SK-N-SH (cell line): ENCODE results near the gene UBE2R2. TPM values are rescaled to one million over a fixed set of nuclear protein-coding genes. Genes with fewer than 3 reads are reported as not detected.

ENCODE experiments used
- CTCF ChIA-PET: fragments of 300-600, 350-600 bp; formaldehyde crosslinking; extraction: SDS; loops from one replicate; lab custom pipeline; 2021; lab: Yijun Ruan, JAX
- POLR2A ChIA-PET: fragments of 350-600 bp; sonication (Branson Sonifier 250); formaldehyde crosslinking; extraction: SDS; loops from one replicate; lab custom pipeline; 2020; ENCODE audit warnings: antibody characterized with exemption, inconsistent platforms; lab: Yijun Ruan, JAX
- DNase-seq: peaks from one replicate; pipeline ENCODE4 v3.0.0; 2012
- H2AFZ ChIP-seq: fragments of 200-600 bp; sonication (generic); 2 replicates; pipeline ENCODE4 v1.8.1; 2016; ENCODE audit warnings: antibody characterized with exemption, mild to moderate bottlenecking, low read depth
- H3F3A ChIP-seq: fragments of 200-600 bp; sonication (generic); replicated peaks from 2 replicates; pipeline ENCODE3; 2016; ENCODE audit warnings: antibody characterized with exemption, mild to moderate bottlenecking; ENCODE audit not compliant: insufficient read depth
- H3K27ac ChIP-seq, 2 experiments: fragments of 200-500 bp in 1 of 2; fragments of 200-600 bp in 1 of 2; sonication (Bioruptor generic) in 1 of 2; sonication (generic), shearing (Covaris generic) in 1 of 2; 2 replicates each; pipeline versions ENCODE4 v1.5.1 to v1.6.1; 2014 to 2016; ENCODE audit warnings: low read depth in 2 of 2, inconsistent platforms in 1 of 2, low read length in 1 of 2, mild to moderate bottlenecking in 1 of 2, mixed read lengths in 1 of 2
- H3K27me3 ChIP-seq: fragments of 200-600 bp; sonication (generic), shearing (Covaris generic); 2 replicates; pipeline ENCODE4 v1.6.1; 2016; ENCODE audit warnings: mixed run types; ENCODE audit not compliant: insufficient read depth
- H3K36me3 ChIP-seq, 2 experiments: fragments of 200-500 bp in 1 of 2; fragments of 200-600 bp in 1 of 2; sonication (Bioruptor generic) in 1 of 2; sonication (generic) in 1 of 2; replicated peaks in 1 of 2; 2 replicates each; pipeline versions ENCODE3 to v1.5.1; 2014 to 2016; ENCODE audit warnings: low read length in 1 of 2, mild to moderate bottlenecking in 1 of 2; ENCODE audit not compliant: insufficient read depth in 2 of 2, control insufficient read depth in 1 of 2
- H3K4me1 ChIP-seq, 2 experiments: fragments of 200-500 bp in 1 of 2; fragments of 200-600 bp in 1 of 2; sonication (Bioruptor generic) in 1 of 2; sonication (generic), shearing (Covaris generic) in 1 of 2; 2 replicates each; pipeline versions ENCODE4 v1.5.1 to v1.6.1; 2014 to 2016; ENCODE audit warnings: low read depth in 1 of 2, low read length in 1 of 2, mixed run types in 1 of 2; ENCODE audit not compliant: insufficient read depth in 2 of 2, control insufficient read depth in 1 of 2
- H3K4me2 ChIP-seq: fragments of 200-600 bp; sonication (generic), shearing (Covaris generic); 2 replicates; pipeline ENCODE4 v1.6.1; 2017; ENCODE audit warnings: mixed run types
- H3K4me3 ChIP-seq, 2 experiments: fragments of 200-500 bp in 1 of 2; fragments of 200-600 bp in 1 of 2; sonication (Bioruptor generic) in 1 of 2; sonication (generic), shearing (Covaris generic) in 1 of 2; 2 replicates each; pipeline versions ENCODE4 v1.5.1 to v1.8.1; 2014 to 2016; ENCODE audit warnings: low read depth in 2 of 2, inconsistent platforms in 1 of 2, low read length in 1 of 2, mild to moderate bottlenecking in 1 of 2, mixed read lengths in 1 of 2, moderate library complexity in 1 of 2
- H3K79me2 ChIP-seq: fragments of 200-600 bp; sonication (generic); 2 replicates; pipeline ENCODE4 v1.8.1; 2017; ENCODE audit warnings: mild to moderate bottlenecking; ENCODE audit not compliant: insufficient read depth
- H3K9ac ChIP-seq: fragments of 200-600 bp; sonication (generic); 2 replicates; pipeline ENCODE4 v1.6.1; 2017; ENCODE audit warnings: mixed run types
- H3K9me2 ChIP-seq: fragments of 200-600 bp; sonication (generic); 2 replicates; pipeline ENCODE4 v1.6.1; 2017; ENCODE audit warnings: mixed run types
- H3K9me3 ChIP-seq: fragments of 200-600 bp; sonication (generic); 2 replicates; pipeline ENCODE4 v1.6.1; 2017; ENCODE audit warnings: mixed run types, mild to moderate bottlenecking, moderate library complexity
- H4K20me1 ChIP-seq: fragments of 200-600 bp; sonication (generic); 2 replicates; pipeline ENCODE4 v1.6.1; 2017; ENCODE audit warnings: mild to moderate bottlenecking, mixed run types; ENCODE audit not compliant: insufficient read depth
- CHD2 ChIP-seq: fragments of 150-350 bp; IDR thresholded peaks from 2 replicates; pipeline ENCODE4 v1.6.1; 2018; ENCODE audit warnings: low read length; ENCODE audit not compliant: partially characterized antibody
- EZH2phosphoT487 ChIP-seq: fragments of 200-600 bp; sonication (generic); IDR thresholded peaks from 2 replicates; pipeline ENCODE4 v1.6.1; 2017; ENCODE audit warnings: low read depth, mixed run types, mild to moderate bottlenecking, antibody characterized with exemption, moderate library complexity, borderline replicate concordance
- FOXM1 ChIP-seq: IDR thresholded peaks from 2 replicates; pipeline ENCODE4 v1.4.0; 2012; ENCODE audit warnings: low read depth, mild to moderate bottlenecking
- IRF3 ChIP-seq: fragments of 150-350 bp; IDR thresholded peaks from 2 replicates; pipeline ENCODE4 v1.6.1; 2016; ENCODE audit warnings: mild to moderate bottlenecking, low read depth, low read length
- JUND ChIP-seq: IDR thresholded peaks from 2 replicates; pipeline ENCODE4 v1.4.0; 2012
- MEF2A ChIP-seq: IDR thresholded peaks from 2 replicates; pipeline ENCODE4 v1.4.0; 2012; ENCODE audit warnings: low read depth, borderline replicate concordance
- NFIC ChIP-seq: IDR thresholded peaks from 2 replicates; pipeline ENCODE4 v1.4.0; 2012; ENCODE audit warnings: borderline replicate concordance
- NRF1 ChIP-seq: IDR thresholded peaks from 2 replicates; pipeline ENCODE4 v1.6.1; 2012; ENCODE audit warnings: low read depth, mild to moderate bottlenecking, low read length
- RAD21 ChIP-seq: IDR thresholded peaks from 2 replicates; pipeline ENCODE4 v1.6.1; 2012; ENCODE audit warnings: mild to moderate bottlenecking, low read length
- RCOR1 ChIP-seq: fragments of 150-350 bp; IDR thresholded peaks from 2 replicates; pipeline ENCODE4 v1.6.1; 2017; ENCODE audit warnings: antibody characterized with exemption, low read length
- REST ChIP-seq: IDR thresholded peaks from 2 replicates; pipeline ENCODE4 v1.6.1; 2012; ENCODE audit warnings: mild to moderate bottlenecking, low read depth, low read length, moderate library complexity
- RXRA ChIP-seq: IDR thresholded peaks from 2 replicates; pipeline ENCODE4 v1.4.0; 2012; ENCODE audit warnings: low read depth, mild to moderate bottlenecking, borderline replicate concordance
- SIN3A ChIP-seq: IDR thresholded peaks from 2 replicates; pipeline ENCODE4 v1.6.1; 2012; ENCODE audit warnings: low read depth, mild to moderate bottlenecking, low read length, moderate library complexity, borderline replicate concordance
- SMC3 ChIP-seq: IDR thresholded peaks from 2 replicates; pipeline ENCODE4 v1.6.1; 2012; ENCODE audit warnings: low read depth, low read length, improper control_type of control experiment
- TCF12 ChIP-seq: IDR thresholded peaks from 2 replicates; pipeline ENCODE4 v1.4.0; 2012
- USF2 ChIP-seq: fragments of 150-350 bp; IDR thresholded peaks from 2 replicates; pipeline ENCODE4 v1.6.1; 2017; ENCODE audit warnings: antibody characterized with exemption, low read length, low read depth, borderline replicate concordance
- ZBTB33 ChIP-seq: IDR thresholded peaks from 2 replicates; pipeline ENCODE4 v1.4.0; 2012; ENCODE audit warnings: low read depth, borderline replicate concordance
- WGBS: methylation state at CpG from one replicate; pipeline ENCODE4 v1.1.6; 2017; ENCODE audit warnings: low lambda C conversion rate; 5-methylcytosine and 5-hydroxymethylcytosine counted together
- polyA plus RNA-seq, 3 experiments: library from polyadenylated mRNA; depleted of rRNA; stranded (reverse); fragments of >200 nt; gene quantifications; 2 replicates each; pipeline ENCODE4 v1.2.3, GENCODE V29; 2012
- TF ChIP-seq, protein P1 (sequence below): IDR thresholded peaks from 2 replicates; pipeline ENCODE4 v1.4.0; 2012; ENCODE audit warnings: low read depth, borderline replicate concordance

UBE2R2 gene
- polyA plus RNA-seq, 1 of the 3 experiments (the other 2 are of a cell fraction) = 19.7 TPM

DNA sequence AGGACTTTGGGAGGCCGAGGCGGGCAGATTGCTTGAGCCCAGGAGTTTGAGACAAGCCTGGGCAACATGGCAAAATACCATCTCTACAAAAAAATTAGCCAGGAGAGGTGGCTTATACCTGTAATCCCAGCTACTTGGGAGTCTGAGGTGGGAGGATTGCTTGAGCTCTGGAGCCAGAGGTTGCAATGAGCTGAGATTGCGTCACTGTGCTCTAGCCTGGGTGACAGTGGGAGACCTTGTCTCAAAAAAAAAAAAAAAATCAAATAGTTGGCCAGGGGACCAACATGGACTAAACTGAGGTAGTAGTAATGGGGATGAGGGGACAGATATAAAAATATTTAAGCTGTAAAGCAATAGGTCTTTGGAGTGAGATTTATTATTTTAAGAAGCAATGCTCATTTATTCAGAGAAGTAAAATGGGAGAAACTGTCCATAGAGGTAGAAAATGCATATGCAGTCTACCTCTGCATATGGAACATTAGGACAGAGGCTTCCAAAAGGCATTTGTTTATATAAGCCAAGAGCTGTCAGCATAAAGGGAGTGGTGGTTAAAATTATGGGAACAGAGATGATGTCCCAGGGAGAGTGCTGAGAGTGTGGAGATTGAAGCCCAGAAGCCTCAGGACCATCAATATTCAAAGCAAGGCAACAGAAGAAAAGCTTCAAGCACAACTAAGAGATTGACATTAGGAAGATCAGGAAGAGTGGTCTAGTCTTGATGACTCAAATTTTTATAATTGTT is 98.1 kb downstream of the UBE2R2 start:
- Histone ChIP-seq H3K9me2 (no peaks in the 10 kb centered on the region), H4K20me1 (peaks cover 15% of the 10 kb centered on the region), H3K9ac (no peak overlapping the region), H3K27ac (no peak overlapping the region), H3K4me3 (no peak overlapping the region), H2AFZ (no peak overlapping the region), H3K27me3 (no peaks in the 10 kb centered on the region), H3K4me2 (no peak overlapping the region), H3F3A (peaks cover 42% of the 10 kb centered on the region), H3K4me1 (no peaks in the 10 kb centered on the region), H3K9me3 (no peaks in the 10 kb centered on the region), H3K36me3 (peaks cover 51 to 61% of the 10 kb centered on the region in 2 experiments), H3K79me2 (peaks cover 54% of the 10 kb centered on the region)
- TF ChIP-seq ZBTB33 (no peak), FOXM1 (no peak), RCOR1 (no peak), SIN3A (no peak), EZH2phosphoT487 (no peak), USF2 (no peak), MEF2A (no peak), CHD2 (no peak), SMC3 (no peak), NRF1 (no peak), NFIC (no peak), IRF3 (no peak), REST (no peak), RAD21 (no peak), JUND (no peak), TCF12 (no peak), RXRA (no peak)
- TF ChIP-seq, protein P1, sequence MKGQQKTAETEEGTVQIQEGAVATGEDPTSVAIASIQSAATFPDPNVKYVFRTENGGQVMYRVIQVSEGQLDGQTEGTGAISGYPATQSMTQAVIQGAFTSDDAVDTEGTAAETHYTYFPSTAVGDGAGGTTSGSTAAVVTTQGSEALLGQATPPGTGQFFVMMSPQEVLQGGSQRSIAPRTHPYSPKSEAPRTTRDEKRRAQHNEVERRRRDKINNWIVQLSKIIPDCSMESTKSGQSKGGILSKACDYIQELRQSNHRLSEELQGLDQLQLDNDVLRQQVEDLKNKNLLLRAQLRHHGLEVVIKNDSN = no peak
- WGBS = 98% methylated on average over 3 of the region's 3 CpGs
- ChIA-PET CTCF (interaction anchor here (1.2 to 2.2 kb wide), 4 partner anchors 10 to 159 kb away, joined by 3 to 9 read pairs (median 3); no protein-coding TSS in a partner anchor), POLR2A (no interaction called here)
- no peak for DNase-seq
